Measurements from ENCODE around the gene HOXA3.

The HOXA3 gene

GRCh38 chr7:27176962-27177794 is 24.8 kb upstream of the HOXA3 start:
- Histone ChIP-seq H3K4me1 (ENCODE audit: control insufficient read depth in 1 of 2, insufficient read depth in 2 of 2, low read length in 2 of 2) (peaks cover 0 to 13% of the 10 kb centered on the region in 2 donors), H3K36me3 (ENCODE audit: control insufficient read depth in 1 of 2, insufficient read depth in 2 of 2, low read length in 2 of 2) (no peaks in the 10 kb centered on the region), H3K27me3 (ENCODE audit: control insufficient read depth in 1 of 2, insufficient read depth in 2 of 2, low read length in 2 of 2) (peaks cover 82 to 97% of the 10 kb centered on the region in 2 donors), H3K9me3 (ENCODE audit: control insufficient read depth in 1 of 2, low read length in 2 of 2) (no peaks in the 10 kb centered on the region), H3K27ac (ENCODE audit: low read depth, low read length) (no peak overlapping the region), H3K4me3 (ENCODE audit: low read depth in 1 of 2, low read length in 2 of 2) (no peak overlapping the region), H3K9ac (ENCODE audit: low read depth in 1 of 2, low read length in 2 of 2) (no peak overlapping the region)

GRCh38 chr7:27176524-27176845 is 24.1 kb upstream of the HOXA3 start:
- no peak overlapping the region for H3K4me3 ChIP-seq (ENCODE audit: low read depth in 1 of 2, low read length in 2 of 2)
- H3K4me1 ChIP-seq (ENCODE audit: control insufficient read depth in 1 of 2, insufficient read depth in 2 of 2, low read length in 2 of 2), result peaks cover 0 to 13% of the 10 kb centered on the region in 2 donors
- H3K9me3 ChIP-seq (ENCODE audit: control insufficient read depth in 1 of 2, low read length in 2 of 2), result no peaks in the 10 kb centered on the region
- no peak overlapping the region for H3K9ac ChIP-seq (ENCODE audit: low read depth in 1 of 2, low read length in 2 of 2)
- no peaks in the 10 kb centered on the region for H3K36me3 ChIP-seq (ENCODE audit: control insufficient read depth in 1 of 2, insufficient read depth in 2 of 2, low read length in 2 of 2)
- peaks cover 84 to 98% of the 10 kb centered on the region in 2 donors for H3K27me3 ChIP-seq (ENCODE audit: control insufficient read depth in 1 of 2, insufficient read depth in 2 of 2, low read length in 2 of 2)
- H3K27ac ChIP-seq (ENCODE audit: low read depth, low read length), result no peak overlapping the region

GRCh38 chr7:27175626-27176523 is 23.5 kb upstream of the HOXA3 start:
- no peak overlapping the region for H3K27ac ChIP-seq (ENCODE audit: low read depth, low read length)

GRCh38 chr7:27174874-27175625 is 22.7 kb upstream of the HOXA3 start:
- no peaks in the 10 kb centered on the region for H3K9me3 ChIP-seq (ENCODE audit: control insufficient read depth in 1 of 2, low read length in 2 of 2)
- H3K27me3 ChIP-seq (ENCODE audit: control insufficient read depth in 1 of 2, insufficient read depth in 2 of 2, low read length in 2 of 2), result peaks cover 91 to 98% of the 10 kb centered on the region in 2 donors
- H3K9ac ChIP-seq (ENCODE audit: low read depth in 1 of 2, low read length in 2 of 2), result no peak overlapping the region
- no peak overlapping the region for H3K27ac ChIP-seq (ENCODE audit: low read depth, low read length)
- no peaks in the 10 kb centered on the region for H3K36me3 ChIP-seq (ENCODE audit: control insufficient read depth in 1 of 2, insufficient read depth in 2 of 2, low read length in 2 of 2)
- peaks cover 0 to 13% of the 10 kb centered on the region in 2 donors for H3K4me1 ChIP-seq (ENCODE audit: control insufficient read depth in 1 of 2, insufficient read depth in 2 of 2, low read length in 2 of 2)
- no peak overlapping the region for H3K4me3 ChIP-seq (ENCODE audit: low read depth in 1 of 2, low read length in 2 of 2)

More at GRCh38 chr7:27175626-27176523, 23.5 kb upstream of the HOXA3 start:
- no peak overlapping the region for H3K9ac ChIP-seq (ENCODE audit: low read depth in 1 of 2, low read length in 2 of 2)
- peaks cover 87 to 98% of the 10 kb centered on the region in 2 donors for H3K27me3 ChIP-seq (ENCODE audit: control insufficient read depth in 1 of 2, insufficient read depth in 2 of 2, low read length in 2 of 2)
- H3K9me3 ChIP-seq (ENCODE audit: control insufficient read depth in 1 of 2, low read length in 2 of 2), result no peaks in the 10 kb centered on the region
- no peaks in the 10 kb centered on the region for H3K36me3 ChIP-seq (ENCODE audit: control insufficient read depth in 1 of 2, insufficient read depth in 2 of 2, low read length in 2 of 2)
- H3K4me1 ChIP-seq (ENCODE audit: control insufficient read depth in 1 of 2, insufficient read depth in 2 of 2, low read length in 2 of 2), result peaks cover 0 to 13% of the 10 kb centered on the region in 2 donors
- no peak overlapping the region for H3K4me3 ChIP-seq (ENCODE audit: low read depth in 1 of 2, low read length in 2 of 2)

- H3K27ac ChIP-seq (ENCODE audit: low read depth, low read length), result peak within 1 kb of the TSS; percentile 20
- peaks cover 0 to 6% of the 10 kb centered on the region in 2 donors for H3K4me1 ChIP-seq (ENCODE audit: control insufficient read depth in 1 of 2, insufficient read depth in 2 of 2, low read length in 2 of 2)
- H3K9me3 ChIP-seq (ENCODE audit: control insufficient read depth in 1 of 2, low read length in 2 of 2), result no peaks in the 10 kb centered on the region
- H3K36me3 ChIP-seq (ENCODE audit: control insufficient read depth in 1 of 2, insufficient read depth in 2 of 2, low read length in 2 of 2), result no peaks in the 10 kb centered on the region
- peaks cover 89 to 98% of the 10 kb centered on the region in 2 donors for H3K27me3 ChIP-seq (ENCODE audit: control insufficient read depth in 1 of 2, insufficient read depth in 2 of 2, low read length in 2 of 2)
- peak within 1 kb of the TSS; percentile 45 to 47 for H3K4me3 ChIP-seq (ENCODE audit: low read depth in 1 of 2, low read length in 2 of 2)
- H3K9ac ChIP-seq (ENCODE audit: low read depth in 1 of 2, low read length in 2 of 2), result no peak within 1 kb of the TSS
Measured at GRCh38 chr7:27173956-27174873, 21.8 kb upstream of the HOXA3 start, which contains the start of gene HOXA10. TSS of gene HOXA10 (minus strand) at chr7:27174320. CDS start at chr7:27174306, 14 bp downstream.

GRCh38 chr7:27173511-27173955 is 21.1 kb upstream of the HOXA3 start:
- Histone ChIP-seq H3K9ac (ENCODE audit: low read depth in 1 of 2, low read length in 2 of 2) (no peak overlapping the region), H3K9me3 (ENCODE audit: control insufficient read depth in 1 of 2, low read length in 2 of 2) (no peaks in the 10 kb centered on the region), H3K27me3 (ENCODE audit: control insufficient read depth in 1 of 2, insufficient read depth in 2 of 2, low read length in 2 of 2) (peaks cover 94 to 98% of the 10 kb centered on the region in 2 donors), H3K4me3 (ENCODE audit: low read depth in 1 of 2, low read length in 2 of 2) (peak overlapping the region; percentile 45 to 47), H3K27ac (ENCODE audit: low read depth, low read length) (peak overlapping the region; percentile 20), H3K36me3 (ENCODE audit: control insufficient read depth in 1 of 2, insufficient read depth in 2 of 2, low read length in 2 of 2) (no peaks in the 10 kb centered on the region), H3K4me1 (ENCODE audit: control insufficient read depth in 1 of 2, insufficient read depth in 2 of 2, low read length in 2 of 2) (peaks cover 0 to 5% of the 10 kb centered on the region in 2 donors)

GRCh38 chr7:27172823-27173510 is 20.6 kb upstream of the HOXA3 start:
- no peak overlapping the region for H3K9ac ChIP-seq (ENCODE audit: low read depth in 1 of 2, low read length in 2 of 2)
- H3K4me1 ChIP-seq (ENCODE audit: control insufficient read depth in 1 of 2, insufficient read depth in 2 of 2, low read length in 2 of 2), result peaks cover 0 to 5% of the 10 kb centered on the region in 2 donors
- no peaks in the 10 kb centered on the region for H3K36me3 ChIP-seq (ENCODE audit: control insufficient read depth in 1 of 2, insufficient read depth in 2 of 2, low read length in 2 of 2)
- peaks cover 94 to 98% of the 10 kb centered on the region in 2 donors for H3K27me3 ChIP-seq (ENCODE audit: control insufficient read depth in 1 of 2, insufficient read depth in 2 of 2, low read length in 2 of 2)
- H3K27ac ChIP-seq (ENCODE audit: low read depth, low read length), result peak overlapping the region; percentile 20
- H3K4me3 ChIP-seq (ENCODE audit: low read depth in 1 of 2, low read length in 2 of 2), result peak overlapping the region; percentile 45 to 47
- no peaks in the 10 kb centered on the region for H3K9me3 ChIP-seq (ENCODE audit: control insufficient read depth in 1 of 2, low read length in 2 of 2)

- H3K27me3 ChIP-seq (ENCODE audit: control insufficient read depth in 1 of 2, insufficient read depth in 2 of 2, low read length in 2 of 2), result peaks cover 94 to 98% of the 10 kb centered on the region in 2 donors
- no peak overlapping the region for H3K4me3 ChIP-seq (ENCODE audit: low read depth in 1 of 2, low read length in 2 of 2)
- no peak overlapping the region for H3K27ac ChIP-seq (ENCODE audit: low read depth, low read length)
Measured at GRCh38 chr7:27172315-27172774, 20.0 kb upstream of the HOXA3 start.

More at GRCh38 chr7:27172315-27172774, 20.0 kb upstream of the HOXA3 start:
- H3K4me1 ChIP-seq (ENCODE audit: control insufficient read depth in 1 of 2, insufficient read depth in 2 of 2, low read length in 2 of 2), result peaks cover 0 to 5% of the 10 kb centered on the region in 2 donors
- no peaks in the 10 kb centered on the region for H3K9me3 ChIP-seq (ENCODE audit: control insufficient read depth in 1 of 2, low read length in 2 of 2)
- no peaks in the 10 kb centered on the region for H3K36me3 ChIP-seq (ENCODE audit: control insufficient read depth in 1 of 2, insufficient read depth in 2 of 2, low read length in 2 of 2)
- H3K9ac ChIP-seq (ENCODE audit: low read depth in 1 of 2, low read length in 2 of 2), result no peak overlapping the region

All from duodenal mucosa (tissue), 2 donors.